Measurements from ENCODE around the gene LPIN3.

LPIN3 gene

DNA sequence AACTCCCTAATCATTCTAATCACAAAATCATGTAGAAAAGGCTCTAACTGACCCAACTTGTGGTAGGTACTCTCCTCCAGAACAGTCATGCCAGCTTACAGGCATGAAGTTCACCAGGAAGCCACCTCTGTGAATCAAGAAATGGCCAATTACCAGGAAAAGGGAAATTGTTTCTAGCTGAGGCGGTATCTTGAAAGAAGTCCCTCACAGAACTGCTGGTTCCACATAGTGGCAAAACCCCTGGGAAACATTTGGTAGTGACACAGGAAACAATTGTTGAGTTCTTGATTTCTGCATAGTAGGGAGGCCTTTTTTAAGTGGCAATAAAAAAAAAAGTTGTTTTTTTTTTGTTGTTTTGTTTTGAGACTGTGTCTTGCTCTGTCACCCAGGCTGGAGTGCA is 19.6 kb upstream of the LPIN3 start:
- DNase-seq (ENCODE audit: low read depth in 2 of 2, low spot score in 1 of 2) = no peak

DNA sequence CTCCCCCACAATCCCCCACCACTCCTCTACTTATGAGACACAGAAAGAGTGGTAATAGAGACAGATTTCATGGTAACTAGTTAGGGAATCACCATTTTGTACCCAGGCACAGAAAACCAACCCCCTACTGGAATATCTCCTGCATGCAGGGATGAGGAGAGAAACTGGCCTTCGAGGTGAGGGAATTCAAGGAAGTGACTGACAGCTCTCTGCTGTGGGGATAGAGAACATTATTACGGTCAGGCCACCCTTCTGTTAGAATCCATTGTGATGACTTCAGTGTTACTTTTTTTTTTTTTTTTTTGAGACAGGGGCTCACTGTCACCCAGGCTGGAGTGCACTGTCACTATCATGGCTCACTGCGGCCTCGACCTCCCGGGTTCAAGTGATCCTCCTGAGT is 13.4 kb upstream of the LPIN3 start:
- DNase-seq (ENCODE audit: low read depth in 2 of 2, low spot score in 1 of 2) = no peak

DNA sequence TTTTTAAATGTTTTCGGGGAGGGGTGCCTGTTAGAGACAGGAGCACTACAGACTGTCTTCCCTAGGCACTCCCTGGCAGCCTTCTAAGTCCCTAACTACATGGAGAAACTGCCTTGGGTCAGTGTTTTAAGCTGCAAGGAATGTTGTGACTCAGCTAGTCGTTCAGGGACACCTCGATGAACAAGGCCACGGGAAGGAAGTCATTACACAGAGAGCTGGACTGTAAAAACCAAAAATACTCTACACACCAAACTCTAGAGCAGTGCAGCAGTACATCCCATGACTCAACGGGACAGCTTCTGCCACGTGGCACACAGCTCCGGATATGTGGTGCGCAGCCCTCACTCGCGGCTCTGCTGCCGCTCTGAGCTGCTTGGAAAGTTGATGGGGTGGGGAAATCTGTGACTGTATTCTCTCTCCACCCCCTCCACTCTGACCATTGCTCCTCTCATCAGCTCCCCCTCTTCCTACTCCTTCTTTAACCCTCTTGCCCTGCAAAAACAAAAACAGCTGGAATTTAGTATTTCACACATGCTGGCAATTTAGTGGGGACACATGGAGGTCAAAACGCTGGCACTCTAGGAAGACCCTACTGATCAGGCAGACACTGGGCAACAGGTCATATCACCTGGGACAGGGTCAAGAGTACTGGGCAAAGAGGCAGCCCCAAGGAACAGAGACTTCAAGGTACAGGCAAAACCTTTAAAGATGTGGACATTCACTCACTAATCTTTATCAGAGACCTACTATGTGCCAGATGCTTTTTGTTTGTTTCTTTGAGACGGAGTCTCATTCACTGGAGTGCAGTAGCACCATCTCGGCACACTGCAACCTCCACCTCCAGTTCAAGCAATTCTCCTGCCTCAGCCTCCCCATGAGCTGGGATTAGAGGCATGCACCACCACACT is 10.9 kb upstream of the LPIN3 start:
- DNase-seq (ENCODE audit: low read depth in 2 of 2, low spot score in 1 of 2) = peak; percentile 16 to 49

DNA sequence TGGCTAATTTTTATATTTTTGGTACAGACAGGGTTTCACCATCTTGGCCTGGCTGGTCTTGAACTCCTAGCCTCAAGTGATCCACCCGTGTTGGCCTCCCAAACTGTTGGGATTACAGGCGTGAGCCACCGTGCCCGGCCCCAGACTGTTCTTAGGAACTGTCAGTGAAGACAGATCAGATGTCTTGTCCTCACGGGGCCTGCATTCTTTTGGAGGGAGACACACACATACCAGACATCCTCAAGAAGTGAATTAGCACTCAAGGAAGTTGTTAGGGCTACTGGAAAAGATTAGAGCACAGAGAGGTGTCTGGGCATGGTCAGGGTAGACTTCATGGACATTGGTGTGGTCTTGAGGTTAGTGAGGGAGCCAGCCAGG is 10.3 kb upstream of the LPIN3 start:
- no peak for DNase-seq (ENCODE audit: low read depth in 2 of 2, low spot score in 1 of 2)

DNA sequence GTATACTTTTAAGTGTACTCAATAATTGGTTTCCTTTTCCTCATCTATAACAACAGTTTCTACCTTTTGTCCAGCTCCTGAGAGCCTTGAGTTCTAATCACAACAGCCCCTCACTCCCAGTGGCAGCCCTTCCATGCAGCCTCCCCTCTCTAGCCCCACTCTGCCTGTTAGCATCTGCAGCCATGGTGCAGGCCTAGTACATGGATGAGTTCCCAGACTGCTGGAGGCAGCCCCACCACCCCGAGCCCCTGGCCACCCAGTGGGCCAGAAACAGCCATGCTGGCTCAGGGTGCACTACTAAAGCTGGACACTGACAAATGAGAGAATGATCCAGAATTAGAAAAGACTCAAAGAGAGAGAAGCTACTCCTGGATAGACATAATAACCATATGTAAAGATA is 9.7 kb upstream of the LPIN3 start:
- no peak for DNase-seq (ENCODE audit: low read depth in 2 of 2, low spot score in 1 of 2)

DNA sequence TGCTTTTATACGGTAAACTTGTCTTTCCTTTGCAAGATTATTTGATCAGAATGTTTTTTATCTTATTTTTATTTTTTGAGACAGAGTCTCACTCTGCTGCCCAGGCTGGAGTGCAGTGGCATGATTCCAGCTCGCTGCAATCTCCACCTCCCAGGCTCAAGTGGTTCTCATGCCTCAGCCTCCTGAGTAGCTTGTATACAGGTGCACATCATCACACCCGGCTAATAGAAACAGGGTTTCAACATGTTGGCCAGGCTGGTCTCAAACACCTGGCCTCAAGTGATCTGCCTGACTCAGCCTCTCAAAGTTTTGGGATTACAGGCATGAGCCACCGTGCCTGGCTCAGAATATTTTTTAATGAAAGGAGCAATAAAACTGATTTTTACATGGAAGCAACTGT is 8.9 kb upstream of the LPIN3 start:
- no peak for DNase-seq (ENCODE audit: low read depth in 2 of 2, low spot score in 1 of 2)

DNA sequence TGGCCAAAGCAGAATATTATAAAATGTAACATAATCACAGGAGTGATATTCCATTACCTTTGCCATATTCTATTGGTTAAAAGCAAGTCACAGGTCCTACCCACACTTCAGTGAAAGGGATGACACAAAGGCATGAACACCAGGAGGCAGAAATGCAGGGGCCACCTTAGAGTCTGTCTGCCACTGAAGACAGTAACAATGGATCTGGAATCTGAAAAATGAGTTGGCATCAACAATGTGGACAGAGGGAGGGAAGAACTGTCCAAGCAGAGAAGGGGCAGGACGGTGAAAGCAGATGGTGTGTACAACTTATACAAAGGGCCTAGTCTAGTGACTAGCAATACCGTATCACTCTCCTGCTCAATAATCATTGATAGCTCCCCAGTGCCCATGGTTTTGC is 6.6 kb upstream of the LPIN3 start:
- DNase-seq (ENCODE audit: low read depth in 2 of 2, low spot score in 1 of 2) = no peak

DNA sequence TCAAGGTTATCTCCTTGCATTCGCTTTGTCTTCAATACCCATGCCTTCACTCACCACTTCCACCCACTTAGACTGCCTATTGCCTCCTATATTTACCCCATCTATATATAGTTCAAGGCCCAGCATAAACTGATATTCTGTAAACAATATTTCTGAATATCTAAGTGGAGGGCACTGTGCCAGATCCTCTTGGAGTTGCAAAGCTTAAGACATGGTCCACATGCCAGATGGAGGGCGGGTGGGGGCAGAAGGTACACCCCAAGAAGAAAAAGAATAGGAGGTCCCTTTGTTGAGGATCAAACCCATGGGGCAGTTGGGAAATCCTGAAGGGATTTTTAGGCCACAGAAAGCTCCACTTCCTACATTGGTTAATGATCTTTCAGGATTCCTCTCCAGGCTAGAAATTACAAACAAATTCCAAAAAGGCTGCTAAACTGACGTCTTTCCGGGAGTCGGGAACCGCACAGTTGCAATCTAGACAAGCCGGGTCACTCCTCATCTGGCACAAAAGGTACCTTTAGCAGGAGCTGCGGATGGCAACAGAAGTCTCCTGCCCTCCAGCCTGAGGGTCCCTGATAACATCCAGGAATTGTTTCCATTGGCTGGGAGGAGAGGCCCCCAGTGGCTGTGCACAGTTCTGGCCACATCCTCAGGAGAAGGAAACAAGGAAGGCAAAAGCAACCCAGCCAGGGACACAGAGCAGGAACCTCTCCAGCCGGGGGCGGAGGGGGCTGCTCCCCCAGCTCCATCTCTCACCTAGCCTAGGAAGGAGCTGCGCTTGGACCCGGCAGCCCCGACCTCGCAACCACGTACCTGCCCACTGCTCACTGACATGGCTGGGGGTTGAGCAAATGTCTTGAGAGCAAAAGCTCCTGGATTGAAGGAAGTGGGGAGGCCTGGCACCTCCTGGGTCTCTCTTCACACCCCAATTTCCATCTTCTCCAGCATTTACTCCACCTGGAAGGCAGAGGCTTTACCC is 5.9 kb upstream of the LPIN3 start:
- DNase-seq (ENCODE audit: low read depth in 2 of 2, low spot score in 1 of 2) = no peak

DNA sequence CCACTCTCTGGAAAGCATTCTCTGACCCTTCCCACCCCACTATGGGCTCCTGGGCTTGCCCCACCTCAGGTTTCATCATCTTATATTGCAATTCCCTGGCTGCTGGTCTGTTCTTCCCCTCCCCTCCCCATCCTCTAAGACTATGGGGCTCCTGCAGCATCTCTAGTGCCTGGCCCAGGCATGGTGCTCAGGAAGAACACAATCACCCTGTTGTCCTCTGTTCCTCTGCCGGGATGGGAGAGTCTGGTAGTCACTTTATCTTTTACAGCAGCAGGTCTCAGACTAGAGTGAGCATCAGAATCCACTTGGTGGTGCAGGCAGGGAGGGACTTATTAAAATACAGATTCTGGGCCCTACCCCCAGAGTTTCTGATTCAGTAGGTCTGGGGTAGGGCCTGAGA is 5.0 kb upstream of the LPIN3 start:
- DNase-seq (ENCODE audit: low read depth in 2 of 2, low spot score in 1 of 2) = no peak

DNA sequence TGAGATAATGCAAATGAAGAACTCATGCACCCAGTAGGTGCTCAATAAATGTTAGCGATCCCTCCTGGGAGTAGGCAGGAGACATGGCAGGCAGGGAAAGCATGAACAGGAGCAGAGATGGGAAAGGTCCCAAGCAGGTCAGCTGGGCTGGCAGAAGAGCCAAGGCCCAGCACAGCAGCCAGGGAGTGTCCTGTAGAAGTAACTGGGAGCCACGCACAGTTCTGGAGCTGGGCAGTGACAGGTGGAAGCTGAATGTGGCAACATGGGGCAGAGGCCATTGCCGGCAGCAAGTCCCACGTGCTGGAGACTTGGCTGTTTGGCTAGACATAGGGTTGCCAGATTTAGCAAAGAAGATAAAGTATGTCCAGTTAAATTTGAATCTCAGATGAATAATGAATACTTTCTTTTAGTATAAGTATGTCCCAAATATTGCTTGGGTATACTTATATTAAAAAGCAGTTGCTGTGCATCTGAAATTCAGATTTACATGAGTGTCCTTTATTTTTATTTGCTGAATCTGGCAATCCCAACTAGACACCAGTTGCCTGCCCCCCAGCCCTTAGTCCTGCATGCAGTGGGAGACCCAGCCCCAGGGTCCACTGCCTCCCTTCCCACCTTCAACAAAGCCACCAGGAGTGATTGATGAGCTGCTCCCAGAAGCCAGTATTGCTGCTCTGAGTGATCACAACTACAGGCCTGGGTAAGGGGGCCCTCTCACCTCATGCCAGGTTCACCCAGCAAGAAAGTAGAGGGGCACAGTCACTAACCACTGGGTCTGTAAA is 3.7 kb upstream of the LPIN3 start:
- no peak for DNase-seq (ENCODE audit: low read depth in 2 of 2, low spot score in 1 of 2)

DNA sequence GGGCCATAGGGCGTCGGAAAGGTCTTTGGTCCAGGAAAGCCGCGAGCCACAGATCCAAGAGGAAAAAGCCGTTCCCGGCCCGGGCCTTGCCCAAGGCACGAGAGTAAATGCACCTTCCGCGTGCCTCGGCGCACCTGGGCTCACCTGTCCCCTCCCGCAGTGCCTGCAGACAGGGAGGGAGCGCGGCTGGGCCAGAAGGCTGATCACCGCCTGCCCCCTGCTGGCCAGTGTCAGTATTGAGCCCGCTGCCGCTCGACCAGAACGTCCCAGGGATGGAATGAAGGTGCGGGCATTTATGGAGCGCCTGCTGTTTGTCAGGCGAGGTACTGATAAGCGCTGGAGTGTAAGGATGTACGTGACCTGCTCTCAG is 679 bp upstream of the LPIN3 start:
- peak; percentile 46 to 73 for DNase-seq (ENCODE audit: low read depth in 2 of 2, low spot score in 1 of 2)

DNA sequence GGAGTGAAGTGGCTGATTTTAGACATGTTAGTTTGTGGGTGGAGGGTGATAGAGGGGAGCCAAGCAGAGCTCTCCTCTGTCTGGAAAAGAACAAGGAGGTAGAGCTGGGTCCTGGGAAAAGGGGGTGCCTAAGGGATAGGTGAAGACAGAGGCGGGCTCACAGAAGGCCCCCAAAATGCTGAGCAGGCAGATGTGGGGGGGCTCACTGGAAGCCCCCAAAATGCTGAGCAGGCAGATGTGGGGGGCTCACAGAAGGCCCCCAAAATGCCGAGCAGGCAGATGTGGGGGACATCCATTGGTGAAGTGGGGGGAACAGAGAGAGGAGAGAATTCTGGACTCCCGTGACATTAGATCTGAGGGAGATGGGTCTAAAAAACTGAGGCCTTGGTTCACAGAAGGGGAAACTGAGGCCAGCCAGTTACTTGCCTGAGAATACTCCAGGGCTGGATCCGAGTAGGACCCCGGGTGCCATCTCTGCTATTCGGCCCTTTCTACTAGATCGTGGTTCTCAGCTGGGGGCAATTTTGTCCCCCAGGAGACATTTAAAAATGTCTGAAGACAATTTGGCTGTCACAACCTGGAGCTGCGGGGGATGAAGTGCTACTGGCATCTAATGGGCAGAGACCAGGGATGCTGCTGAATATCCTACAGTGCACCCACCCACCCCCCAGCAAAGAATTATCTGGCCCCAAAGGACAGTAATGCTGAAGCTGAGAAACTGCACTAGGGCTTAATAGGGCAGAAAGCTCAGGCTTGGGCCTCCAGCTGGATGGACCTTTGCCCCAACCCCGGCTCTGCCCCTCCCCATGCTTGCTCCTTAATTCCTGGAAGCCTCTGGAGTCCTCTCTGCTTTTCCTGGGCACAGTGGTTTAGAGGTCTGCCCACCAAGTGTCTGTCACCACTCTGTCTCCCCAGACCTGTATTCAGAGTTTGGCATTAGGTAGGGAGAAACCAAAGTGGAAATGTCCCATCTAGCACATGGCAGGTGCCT is 2.1 kb downstream of the LPIN3 start:
- DNase-seq (ENCODE audit: low read depth in 2 of 2, low spot score in 1 of 2) = no peak

DNA sequence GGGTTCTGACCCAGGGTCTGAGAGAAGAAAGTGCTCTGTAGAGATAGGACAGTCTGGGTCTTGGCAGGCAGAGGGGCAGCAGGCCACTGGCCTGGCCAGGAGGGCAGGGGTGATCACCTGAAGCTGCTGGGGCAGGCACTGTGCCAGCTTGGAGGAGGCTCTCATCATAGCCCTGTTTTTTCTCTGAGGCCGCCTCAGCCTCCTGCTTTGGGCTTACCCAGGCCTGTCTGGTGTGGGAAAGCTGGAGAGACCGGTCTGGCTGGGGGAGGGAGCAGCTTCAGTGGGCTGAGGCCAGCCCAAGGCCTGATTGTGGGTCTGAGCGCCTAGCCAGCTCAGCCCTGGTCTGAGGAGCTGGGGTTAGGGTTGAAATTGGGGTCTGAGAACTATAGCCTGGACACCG is 3.9 kb downstream of the LPIN3 start:
- DNase-seq (ENCODE audit: low read depth in 2 of 2, low spot score in 1 of 2) = no peak

DNA sequence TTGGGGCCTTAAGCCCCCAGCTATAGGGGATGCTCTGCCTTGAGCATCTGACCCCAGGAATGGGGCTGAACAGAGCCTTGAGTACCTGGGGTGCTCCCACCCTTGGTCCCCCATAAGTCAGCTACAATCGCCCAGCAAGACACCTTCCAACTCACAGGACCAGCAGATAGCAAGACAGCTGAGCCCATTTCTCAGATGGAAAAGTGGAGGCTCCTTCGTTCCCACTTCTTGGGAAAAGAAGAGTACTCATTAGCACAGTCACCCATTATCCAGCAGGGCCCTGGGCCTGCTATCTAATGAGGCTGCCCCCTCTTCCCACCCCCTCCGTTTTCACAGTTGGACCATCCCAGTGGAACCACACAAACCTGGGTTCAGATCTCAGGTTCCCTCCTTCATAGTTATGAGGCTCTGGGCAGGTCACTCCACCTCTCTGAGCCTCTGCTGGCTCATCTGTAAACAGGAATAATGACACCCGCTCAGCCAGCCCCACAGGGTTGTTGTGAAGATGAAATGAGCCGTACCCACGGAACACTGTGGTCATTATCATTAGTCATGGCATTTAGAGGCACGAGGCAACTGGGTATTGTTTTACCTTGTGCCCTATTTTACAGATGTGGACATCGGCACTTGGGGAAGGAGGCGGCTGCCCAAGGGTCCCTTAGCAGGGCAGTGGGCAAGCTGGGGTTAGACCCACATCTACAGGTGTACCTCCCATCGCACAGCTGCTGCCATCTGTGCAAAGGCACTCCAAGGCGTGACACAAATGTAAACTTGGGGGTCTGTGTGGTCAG is 4.5 kb downstream of the LPIN3 start:
- DNase-seq (ENCODE audit: low read depth in 2 of 2, low spot score in 1 of 2) = no peak

DNA sequence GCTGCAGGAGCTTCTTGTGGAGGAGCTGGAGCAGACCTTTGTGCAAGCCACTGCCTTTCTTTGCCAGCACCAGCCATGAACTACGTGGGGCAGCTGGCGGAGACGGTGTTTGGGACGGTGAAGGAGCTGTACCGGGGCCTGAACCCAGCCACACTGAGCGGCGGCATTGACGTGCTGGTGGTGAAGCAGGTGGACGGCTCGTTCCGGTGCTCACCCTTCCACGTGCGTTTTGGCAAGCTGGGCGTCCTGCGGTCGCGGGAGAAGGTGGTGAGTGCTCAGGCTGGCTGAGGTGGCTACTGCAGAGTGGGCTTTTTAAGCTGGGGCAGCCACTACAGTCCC is 5.1 kb downstream of the LPIN3 start:
- no peak for DNase-seq (ENCODE audit: low read depth in 2 of 2, low spot score in 1 of 2)

DNA sequence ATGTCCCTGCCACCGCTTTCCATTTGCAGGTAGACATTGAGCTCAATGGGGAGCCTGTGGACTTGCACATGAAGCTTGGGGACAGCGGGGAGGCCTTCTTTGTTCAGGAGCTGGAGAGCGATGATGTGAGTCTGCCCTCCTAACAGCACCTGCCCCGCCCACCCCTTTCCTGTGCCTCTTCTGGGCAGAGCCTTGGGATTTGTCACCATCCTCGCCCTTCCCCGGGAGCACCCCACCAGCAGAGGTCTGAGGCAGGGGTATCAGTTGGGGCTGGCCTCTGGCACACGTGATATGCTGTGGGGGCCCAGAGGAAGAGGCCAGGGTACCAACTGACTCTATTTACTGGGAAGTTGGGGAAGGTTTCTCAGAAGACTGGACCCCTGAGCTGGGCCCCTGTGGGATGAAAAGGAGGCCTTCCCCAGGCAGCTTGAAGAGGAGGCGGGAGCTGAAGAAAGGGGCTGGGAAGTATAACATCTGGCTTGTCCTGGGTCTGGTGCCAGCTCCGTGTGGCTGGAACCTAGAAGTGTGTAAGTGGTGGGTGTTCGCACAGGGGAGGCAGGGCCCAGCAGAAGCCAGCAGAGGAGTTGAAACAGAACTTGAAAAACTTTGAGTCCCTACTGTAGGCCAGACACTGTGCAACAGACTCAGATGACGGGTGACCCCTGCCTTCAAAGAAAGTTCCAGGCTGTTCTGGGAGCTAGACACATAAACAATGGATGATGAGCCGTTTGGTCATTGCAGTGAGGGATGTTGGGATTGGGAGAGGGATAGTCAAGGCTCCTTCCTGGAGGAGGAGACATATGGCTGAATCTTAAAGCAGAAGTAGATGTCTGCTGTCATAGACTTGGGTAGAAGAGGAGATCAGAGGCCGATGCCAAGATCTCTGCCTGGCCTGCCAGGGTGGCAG is 7.2 kb downstream of the LPIN3 start:
- DNase-seq (ENCODE audit: low read depth in 2 of 2, low spot score in 1 of 2) = no peak

DNA sequence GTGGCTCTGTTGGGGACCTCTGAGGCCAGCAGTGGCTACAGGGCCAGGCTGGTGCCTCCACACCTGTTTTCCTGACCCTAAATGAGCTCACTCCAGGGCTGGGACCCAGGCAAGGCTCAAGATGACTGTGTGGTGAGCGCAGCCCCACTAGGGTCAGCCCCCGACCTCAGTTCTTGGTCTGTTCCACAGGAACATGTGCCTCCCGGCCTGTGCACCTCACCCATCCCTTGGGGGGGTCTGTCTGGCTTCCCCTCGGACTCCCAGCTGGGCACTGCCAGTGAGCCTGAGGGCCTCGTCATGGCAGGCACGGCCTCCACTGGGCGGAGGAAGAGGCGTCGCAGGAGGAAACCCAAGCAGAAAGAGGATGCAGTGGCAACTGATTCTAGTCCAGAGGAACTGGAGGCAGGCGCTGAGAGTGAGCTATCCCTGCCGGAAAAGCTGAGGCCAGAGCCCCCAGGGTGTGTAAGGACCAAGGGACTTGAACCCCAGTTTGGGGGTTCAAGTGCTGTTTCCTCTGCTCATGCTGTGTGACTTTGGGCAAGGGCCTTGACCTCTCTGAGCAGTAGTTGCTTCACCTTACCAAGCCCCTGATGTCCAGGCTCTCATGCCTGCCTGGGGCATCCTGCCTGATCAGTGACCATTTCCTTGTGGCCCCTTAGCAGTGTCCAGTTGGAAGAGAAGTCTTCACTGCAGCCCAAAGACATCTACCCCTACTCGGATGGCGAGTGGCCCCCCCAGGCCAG is 8.0 kb downstream of the LPIN3 start:
- DNase-seq (ENCODE audit: low read depth in 2 of 2, low spot score in 1 of 2) = no peak

DNA sequence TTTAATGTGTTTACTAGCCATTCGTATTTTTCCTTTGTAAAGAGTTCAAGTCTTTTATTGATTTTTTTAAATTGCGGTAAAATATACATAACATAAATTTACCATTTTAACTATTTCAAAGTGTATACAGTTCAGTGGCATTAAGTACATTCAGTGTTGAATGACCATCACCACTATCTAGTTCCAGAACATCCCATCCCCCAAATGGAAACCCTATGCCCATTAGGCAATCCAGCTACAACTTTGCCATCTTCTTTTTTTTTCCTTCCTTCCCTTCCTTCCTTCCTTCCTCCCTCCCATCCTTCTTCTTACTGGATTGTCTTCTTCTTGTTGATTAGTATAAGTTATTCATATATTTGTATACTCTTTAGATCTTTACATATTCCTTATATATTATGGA is 8.6 kb downstream of the LPIN3 start:
- no peak for DNase-seq (ENCODE audit: low read depth in 2 of 2, low spot score in 1 of 2)
